ENCODE measurements around the gene PARN. TPM values are rescaled to one million over a fixed set of nuclear protein-coding genes. Genes with fewer than 3 reads are reported as not detected.
A peak's percentile ranks its signal among the peaks of the same experiment; 100 is the strongest.
"Not testable (repeated sequence)": the region's sequence is repeated elsewhere in the genome, so short reads cannot be mapped to it uniquely, and the experiment has no call there.

The PARN gene
- total RNA-seq, 1 donor from 2014 or later, result 18.9 TPM

DNA sequence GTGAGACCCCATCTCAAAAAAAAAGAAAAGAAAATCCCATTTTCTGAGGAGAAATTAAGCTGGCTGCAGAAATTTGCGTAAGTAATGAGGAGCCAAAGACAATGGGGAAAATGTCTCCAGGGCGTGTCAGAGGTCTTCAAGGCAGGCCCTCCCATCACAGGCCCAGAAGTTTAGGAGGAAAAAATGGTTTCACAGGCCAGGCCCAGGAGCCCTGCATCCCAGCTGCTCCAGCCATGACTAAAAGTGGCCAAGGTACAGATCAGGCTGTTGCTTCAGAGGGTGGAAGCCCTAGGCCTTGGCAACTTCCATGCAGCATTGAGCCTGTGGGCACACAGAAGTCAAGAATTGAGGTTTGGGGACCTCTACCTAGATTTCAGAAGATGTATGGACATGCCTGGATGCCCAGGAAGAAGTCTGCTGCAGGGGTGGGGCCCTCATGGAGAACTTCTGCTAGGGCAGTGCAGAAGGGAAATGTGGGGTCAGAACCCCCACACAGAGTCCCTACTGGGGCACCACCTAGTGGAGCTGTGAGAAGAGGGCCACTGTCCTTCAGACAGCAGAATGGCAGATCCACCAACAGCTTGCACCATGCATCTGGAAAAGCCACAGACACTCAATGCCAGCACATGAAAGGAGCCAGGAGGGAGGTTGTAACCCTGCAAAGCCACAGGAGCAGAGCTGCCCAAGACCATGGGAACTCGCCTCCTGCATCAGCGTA lies 55.2 kb downstream of the PARN start:
- DNase-seq (ENCODE audit: low read depth in 2 of 2), result not testable (repeated sequence)

DNA sequence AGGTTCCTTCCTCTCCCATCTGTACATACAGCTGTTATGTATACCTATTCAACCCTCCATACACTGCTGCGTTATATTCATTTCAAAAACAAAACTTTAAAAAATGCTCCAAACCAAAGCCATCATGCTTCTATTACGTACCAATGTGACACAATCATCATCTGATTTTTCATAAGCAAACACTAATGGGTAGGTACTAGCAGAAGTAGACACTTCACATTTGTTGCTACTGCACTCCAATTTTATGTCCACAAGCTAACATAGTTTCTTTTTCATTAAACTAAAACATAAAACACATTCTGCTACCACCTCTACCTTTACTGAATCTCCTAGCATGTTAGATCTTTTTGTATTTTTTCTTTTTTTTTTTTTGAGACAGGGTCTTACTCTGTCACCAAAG lies 57.5 kb downstream of the PARN start:
- DNase-seq (ENCODE audit: low read depth in 2 of 2), result no peak

DNA sequence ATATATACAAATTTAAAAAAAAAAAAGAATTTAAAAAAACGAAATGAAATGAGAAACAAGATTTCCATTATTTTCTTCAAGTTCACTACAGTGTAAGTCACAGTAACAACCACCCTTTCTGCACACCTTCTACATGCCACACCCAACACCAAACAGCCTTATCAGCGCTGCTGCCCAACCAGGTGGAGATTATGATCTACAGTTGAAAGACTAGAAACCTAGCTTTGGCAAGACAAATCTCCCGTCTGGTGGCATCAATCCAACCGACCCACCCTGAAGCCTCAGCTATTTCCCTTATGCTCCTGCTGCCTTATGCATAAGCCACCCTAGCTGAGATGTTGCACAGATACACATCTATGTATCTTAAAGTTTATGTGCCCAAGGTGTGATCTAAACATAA lies 60.8 kb downstream of the PARN start:
- no peak for DNase-seq (ENCODE audit: low read depth in 2 of 2)

DNA sequence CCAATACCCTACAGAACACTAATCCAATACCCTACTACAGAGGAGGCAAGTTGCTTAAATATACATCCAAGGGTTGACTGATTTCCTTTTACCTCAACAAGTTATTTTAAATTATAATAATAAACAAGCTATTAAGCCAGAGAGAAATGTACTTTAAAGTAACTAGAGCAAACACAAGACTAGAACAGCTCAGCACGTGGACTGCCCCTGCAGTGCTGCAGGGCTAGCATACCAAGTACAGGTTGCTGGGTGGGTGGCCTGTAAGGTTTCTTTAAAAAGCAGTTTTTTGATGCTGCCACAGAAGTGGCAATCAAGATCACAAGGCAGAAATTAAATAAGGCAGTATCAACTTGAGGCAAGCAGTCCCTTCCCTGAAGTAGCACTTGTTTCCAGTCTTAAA lies 63.5 kb downstream of the PARN start:
- no peak for DNase-seq (ENCODE audit: low read depth in 2 of 2)

DNA sequence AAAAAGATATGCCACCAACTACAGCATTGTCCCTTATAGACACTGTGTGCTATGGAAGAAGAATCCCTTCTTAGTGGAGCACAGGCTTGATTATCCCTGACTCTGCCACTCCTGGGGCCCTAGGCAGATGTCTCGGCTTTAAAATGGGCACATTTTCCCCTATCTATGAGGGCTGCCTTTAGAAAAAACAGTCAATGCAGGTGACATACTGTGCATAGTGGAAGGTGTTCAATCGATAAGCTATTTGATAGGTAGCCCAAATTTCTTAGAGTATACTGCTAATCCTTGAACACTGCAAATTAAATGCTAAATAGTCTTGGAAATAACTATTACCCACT lies 64.4 kb downstream of the PARN start:
- DNase-seq (ENCODE audit: low read depth in 2 of 2), result no peak

DNA sequence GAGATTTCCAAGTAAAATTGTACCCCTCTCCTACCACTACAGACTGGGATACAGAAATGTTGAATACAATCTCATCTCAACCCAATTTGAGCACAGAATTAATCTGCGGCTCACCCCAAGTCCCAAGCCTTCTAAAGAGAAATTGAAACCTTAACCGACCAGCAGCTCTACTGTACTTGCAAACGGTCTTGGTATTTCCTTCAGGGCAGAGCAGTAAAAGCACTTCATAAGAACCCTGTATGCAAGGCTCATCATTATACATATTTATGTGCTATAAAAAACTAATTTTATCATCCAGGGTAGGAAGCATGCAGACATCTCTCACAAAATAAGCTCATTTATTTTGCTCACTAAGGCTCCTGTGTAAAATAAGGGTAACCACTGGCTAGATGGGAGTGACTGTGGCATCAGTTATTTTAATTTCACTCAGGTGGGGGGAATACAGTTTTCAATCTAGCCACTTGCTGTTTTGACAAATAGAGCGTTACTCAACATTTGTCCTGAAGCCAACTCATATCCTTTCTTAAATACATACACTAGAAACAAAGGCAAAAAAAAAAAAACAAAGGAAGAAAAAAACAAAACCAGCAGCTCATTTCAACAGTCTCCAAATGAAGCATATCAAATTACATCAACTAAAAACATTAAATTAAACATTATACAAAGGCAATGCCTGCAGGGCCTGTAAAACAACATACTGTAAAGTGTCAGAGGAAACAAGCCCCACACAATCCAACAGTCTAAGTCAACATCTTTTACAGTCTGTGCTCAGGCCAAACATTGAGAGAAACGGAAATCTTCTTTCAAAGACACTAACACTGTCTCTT lies 65.0 kb downstream of the PARN start:
- peak; percentile 6 to 80 for DNase-seq (ENCODE audit: low read depth in 2 of 2)

DNA sequence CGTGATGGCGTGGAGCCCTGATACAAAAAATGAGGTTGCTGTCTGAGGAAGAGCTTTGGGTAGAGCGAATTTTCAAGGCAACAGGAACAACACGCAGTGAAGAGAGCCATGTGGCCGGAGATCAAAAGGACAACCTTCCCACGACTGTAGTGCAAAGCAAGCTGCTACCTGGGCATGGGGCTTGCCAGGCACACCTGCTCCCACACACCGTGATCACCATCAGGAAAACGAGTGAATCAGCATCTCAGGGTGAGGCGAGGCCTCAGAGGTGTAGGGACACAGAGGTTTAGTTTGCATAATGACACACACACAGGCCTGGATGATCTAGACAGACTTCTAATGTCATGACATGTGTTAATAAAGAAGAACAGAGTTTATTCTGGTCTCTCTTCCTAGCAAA lies 65.7 kb downstream of the PARN start:
- no peak for DNase-seq (ENCODE audit: low read depth in 2 of 2)

DNA sequence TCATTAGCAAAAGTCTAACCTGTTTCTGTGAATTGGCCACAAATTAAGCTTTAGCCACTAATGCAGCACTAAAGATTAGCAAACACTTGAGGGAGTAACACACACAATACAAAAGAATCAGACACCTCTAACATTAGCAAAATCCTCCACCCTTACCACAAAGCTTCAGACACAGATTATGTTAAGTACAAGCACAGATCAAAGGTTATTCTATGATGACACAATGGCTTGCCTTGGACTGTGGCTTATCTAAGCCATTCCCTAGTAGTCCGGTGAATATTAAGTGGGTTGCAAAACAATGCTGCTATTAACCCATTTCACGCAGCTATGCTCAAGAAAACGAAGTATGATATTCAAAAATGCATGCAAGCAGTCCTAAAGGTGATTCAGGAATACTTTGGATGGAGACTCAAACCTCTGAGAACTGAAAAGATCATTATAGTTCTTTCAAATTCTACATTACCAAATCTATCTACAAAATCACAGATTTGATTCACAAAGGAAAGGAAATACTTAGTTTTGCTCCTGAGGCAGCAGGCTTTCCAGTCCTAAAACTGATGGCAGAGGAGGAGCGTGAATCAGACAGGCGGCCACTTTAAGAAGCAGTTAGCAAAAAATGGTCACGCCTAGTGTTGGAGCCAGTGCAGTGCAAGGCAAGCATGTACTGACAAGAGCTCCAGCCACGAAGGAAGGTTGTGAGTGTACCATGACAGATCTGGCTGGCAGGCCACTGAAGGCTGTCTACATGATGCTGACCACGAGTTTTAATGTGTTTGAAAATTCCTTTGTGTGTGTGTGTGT lies 67.2 kb downstream of the PARN start:
- DNase-seq (ENCODE audit: low read depth in 2 of 2), result no peak

DNA sequence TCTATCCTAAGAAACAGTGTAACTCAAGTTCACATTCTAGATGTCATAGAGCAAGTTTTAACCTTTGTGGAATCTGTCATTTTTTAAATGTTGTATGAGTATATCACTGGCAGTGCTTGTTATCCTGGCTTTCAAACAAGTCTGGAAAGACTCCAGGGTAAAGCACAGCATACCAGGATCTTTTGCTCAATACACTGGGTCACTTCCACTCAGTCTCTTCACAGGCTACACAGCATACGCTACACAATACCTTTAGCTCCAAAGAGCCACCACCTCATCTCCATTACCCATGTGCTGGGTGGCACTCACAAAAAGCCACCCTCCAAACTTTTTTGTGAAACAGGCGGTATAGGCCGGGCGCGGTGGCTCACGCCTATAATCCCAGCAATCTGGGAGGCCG lies 69.5 kb downstream of the PARN start:
- DNase-seq (ENCODE audit: low read depth in 2 of 2), result no peak

DNA sequence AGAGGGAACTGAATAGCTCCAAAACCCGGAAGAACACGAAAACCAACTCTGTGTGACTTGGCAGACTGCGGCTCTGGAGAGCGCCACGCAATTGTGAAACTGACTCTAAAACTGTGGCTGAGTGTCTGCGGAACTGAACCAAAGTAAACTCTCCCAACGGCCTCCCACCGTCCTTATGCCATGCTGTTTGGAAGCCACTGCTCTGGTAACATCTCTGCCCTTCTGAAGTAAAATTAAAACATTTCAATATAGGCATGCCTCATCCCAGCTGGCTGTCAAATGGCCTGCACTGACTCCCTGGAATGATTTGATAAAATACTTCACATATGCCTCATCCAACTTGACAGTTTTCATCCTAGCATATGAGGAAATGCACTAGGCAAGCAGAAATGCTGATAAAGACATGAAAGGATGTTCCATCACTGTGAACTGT lies 70.2 kb downstream of the PARN start:
- no peak for DNase-seq (ENCODE audit: low read depth in 2 of 2)

DNA sequence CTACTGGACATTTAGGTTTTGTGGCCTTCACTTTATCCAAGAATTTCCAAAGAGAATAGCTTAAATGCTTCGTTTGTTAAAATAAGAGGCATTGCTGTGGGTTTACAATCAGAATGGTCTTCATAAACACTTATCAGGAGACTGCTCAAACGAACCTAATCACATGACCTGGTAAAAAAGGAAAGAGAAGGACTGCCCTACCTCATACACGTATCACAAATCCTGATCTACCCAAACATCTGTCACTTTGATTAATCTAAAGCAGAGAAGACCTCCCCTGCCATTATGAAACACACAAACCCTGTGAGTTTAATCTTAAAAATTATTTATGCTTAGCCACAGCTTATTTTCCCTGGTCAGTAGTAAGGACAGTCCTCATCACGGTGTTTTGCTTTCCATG lies 76.6 kb downstream of the PARN start:
- no peak for DNase-seq (ENCODE audit: low read depth in 2 of 2)

DNA sequence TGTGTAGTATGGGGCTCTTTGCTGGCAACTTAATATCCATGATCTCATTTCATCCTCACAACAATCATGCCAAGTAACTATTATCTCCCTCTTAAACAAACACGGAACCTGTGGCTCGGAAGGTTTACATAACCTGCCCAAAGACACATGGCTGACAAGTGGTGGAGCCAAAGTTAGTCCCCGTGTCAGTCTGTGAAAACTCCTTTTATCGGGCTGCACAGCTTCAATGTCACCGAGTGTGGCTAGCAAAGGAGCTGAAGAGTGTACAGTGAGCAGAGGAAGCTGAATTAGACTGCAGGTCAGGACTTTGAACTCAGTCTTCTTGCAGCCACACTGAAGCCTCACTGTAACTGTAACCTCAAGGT lies 80.3 kb downstream of the PARN start:
- DNase-seq (ENCODE audit: low read depth in 2 of 2), result peak; percentile 11 to 37

DNA sequence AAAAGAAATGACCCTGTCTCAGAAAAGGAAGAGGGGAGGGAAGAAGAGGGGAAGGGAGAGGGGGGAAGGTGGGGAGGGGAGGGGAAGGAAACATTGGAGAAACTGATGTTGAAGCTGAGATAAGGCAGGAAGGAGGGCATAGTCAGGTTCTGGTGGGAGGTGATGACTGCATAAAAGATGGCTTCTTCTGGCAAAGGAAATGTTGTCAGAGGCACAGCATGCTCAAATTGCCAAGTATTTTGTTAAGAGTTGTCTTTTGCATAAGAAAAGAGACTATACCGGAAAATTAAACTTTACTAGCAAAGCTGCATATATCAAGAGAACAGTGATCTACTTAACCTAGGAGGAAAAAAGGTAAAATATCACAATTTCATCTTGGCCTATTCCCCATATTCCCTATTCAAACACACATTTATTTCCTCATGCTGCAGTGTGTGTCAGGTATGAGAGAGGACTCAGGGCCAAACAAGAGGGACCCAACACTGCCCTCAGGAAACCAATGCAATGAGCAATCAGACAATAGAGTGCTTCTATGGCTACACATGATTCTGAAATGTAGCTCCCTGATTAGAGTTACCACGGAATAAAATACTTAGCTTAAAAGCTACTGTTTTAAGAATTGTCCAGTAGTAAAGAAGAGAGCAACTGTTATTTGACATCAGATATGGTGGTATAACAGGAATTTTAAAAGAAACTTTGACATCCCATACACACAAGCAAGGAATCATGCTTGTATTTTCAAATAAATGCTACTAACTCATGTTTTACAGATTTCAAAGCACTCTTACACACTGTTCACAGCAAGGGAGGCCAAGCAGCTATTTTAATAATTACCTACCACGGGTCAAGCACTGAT lies 80.9 kb downstream of the PARN start:
- peak; percentile 16 to 56 for DNase-seq (ENCODE audit: low read depth in 2 of 2)

DNA sequence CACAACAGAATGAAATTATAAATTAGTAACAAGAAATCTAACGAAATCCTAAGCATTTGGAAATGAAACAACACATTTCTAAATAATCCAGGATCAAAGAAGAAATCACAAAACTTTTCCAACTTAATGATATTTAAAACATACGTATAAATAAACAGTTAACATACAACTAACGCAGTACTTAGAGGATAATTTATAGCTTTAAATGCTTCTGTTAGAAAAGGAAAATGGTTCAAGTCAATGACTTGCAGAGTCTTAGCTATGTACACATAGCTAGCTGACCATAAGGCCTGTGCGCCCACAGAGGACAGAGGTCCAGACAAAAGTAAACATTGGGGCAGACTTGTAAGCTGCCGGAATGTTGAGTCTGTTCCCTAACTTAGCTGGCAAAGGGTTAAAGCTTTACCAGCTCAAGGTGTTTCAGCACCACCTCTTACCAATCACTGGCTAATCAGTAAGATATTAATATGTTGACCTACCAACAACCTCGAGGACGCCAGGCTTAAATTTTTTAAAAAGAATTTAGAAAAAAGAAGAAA lies 84.6 kb downstream of the PARN start:
- no peak for DNase-seq (ENCODE audit: low read depth in 2 of 2)

DNA sequence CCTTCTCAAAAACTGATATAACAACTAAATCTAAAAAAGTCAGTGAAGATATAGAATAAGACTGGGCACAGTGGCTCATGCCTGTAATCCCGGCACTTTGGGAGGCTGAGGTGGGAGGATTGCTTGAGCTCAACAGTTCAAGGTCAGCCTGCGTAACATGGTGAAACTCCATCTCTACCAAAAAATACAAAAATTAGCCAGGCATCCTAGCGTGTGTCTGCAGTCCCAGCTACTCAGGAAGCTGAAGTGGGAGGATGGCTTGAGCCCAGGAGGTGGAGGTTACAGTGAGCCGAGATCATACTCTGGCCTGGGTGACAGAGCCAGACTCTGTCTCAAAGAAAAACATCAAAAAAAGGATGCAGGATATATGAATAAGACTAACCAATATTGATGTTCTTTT lies 85.2 kb downstream of the PARN start:
- DNase-seq (ENCODE audit: low read depth in 2 of 2), result not testable (repeated sequence)

DNA sequence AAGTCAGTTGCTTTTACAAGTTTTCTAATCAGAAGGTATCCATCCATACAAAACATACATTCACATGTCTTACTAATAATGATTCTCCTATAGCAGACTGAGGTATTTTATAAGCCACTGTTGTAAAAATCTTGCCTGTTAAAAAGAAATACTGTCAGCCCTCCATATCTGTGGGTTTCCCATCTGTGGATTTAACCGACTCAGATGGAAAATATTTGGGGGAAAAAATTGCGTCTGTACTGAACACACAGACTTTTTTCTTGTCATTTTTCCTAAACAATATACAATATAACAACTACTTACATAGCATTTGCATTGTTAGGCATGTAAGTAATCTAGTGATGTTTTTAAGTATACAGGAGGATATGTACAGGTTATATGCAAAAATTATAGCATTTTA lies 90.4 kb downstream of the PARN start:
- no peak for DNase-seq (ENCODE audit: low read depth in 2 of 2)

DNA sequence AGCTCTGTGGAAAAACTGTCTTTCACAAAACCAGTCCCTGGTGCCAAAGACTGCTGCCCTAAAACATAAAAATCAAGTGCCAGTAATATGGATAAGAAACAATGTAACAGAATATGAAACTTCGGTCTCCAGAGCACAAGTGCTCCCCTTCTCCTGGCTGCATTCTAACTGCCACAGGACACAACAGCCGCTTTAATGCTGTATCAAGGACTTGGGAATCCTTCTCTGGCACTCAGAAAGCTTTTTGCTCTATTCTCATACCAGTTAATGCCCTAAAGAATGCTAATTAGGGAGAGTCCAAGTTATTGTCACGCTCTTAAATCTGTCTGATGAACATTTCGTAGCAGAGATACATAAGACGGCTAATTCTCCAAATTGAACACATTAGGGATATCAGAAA lies 90.9 kb downstream of the PARN start:
- no peak for DNase-seq (ENCODE audit: low read depth in 2 of 2)

DNA sequence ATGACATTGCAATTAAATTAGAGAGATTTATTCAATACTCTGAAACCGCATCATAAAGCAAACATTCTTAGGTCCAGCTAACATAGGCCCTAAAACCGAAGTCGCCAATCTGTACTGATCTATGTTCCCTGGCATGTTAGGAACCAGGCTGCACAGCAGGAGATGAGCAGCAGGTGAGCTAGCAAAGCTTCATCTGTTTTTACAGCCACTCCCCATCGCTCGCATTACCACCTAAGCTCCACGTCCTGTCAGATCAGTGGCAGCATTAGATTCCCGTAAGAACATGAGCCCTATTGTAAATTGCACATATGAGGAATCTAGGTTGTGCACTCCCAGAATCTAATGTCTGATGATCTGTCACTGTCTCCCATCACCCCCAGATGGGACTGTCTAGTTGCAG lies 91.5 kb downstream of the PARN start:
- no peak for DNase-seq (ENCODE audit: low read depth in 2 of 2)

DNA sequence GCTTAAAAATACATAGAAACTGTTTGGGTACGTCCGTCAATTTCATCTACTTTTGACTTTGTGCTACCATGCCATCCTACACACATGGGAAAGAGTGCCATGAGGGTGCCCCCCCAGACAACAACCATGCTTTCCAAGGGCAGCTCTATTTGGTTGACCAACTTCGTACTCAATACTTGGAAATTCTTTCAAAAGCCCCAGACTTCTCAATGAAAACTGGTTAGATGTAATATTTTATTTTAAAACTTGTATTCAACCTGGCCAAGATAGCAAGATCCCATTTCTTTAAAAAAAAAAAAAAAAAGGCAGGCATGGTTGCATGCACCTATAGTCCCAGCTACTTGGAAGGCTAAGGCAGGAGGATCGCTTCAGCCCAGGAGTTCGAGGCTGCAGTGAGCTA lies 98.4 kb downstream of the PARN start:
- no peak for DNase-seq (ENCODE audit: low read depth in 2 of 2)

DNA sequence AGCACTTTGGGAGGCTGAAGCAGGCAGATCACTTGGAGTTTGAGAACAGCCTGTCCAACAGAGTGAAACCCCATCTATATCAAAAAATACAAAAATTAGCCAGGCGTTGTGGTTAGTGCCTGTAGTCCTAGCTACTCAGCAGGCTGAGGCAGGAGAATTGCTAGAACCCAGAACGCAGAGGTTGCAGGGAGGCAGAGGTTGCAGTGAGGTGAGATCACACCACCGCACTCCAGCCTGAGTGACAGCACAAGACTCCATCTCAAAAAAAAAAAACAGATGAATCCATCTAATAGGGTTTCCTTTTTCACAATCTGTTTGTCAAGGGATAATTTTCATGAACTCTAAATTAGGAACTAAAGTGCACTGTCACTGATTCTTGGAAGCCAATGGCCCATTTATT lies 99.0 kb downstream of the PARN start:
- DNase-seq (ENCODE audit: low read depth in 2 of 2), result no peak

DNA sequence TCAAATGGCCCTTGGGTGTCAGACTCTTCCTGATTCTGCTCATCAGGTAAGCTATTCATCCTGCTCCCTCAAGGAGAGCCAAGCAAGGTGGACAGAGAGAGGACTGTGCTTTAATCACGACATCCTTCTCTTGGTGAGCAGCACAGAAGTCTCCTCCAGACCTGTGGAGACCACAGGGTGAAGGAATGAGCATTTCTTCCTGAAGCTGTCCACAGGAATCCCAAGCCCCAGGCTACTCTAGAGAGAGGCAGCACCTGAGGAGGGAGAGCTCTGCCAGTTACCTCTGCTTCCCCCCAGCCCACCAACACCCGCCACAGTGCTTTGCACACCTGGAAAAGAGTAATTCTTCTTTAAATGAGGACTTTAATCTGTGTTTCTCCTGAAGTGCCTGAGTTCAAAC lies 100.0 kb downstream of the PARN start:
- DNase-seq (ENCODE audit: low read depth in 2 of 2), result no peak

Measured in dermis microvascular lymphatic vessel endothelial cell (primary cell).